Measurements from ENCODE around the gene COMTD1. TPM values are rescaled to one million over a fixed set of nuclear protein-coding genes. Genes with fewer than 3 reads are reported as not detected.
A peak's percentile ranks its signal among the peaks of the same experiment; 100 is the strongest.

The COMTD1 gene
- total and polyA plus RNA-seq, 2 of the 8 experiments (the other 6 are each of a cell fraction or from before 2014, with no cell fraction given), result 31.9 to 42.4 TPM

DNA sequence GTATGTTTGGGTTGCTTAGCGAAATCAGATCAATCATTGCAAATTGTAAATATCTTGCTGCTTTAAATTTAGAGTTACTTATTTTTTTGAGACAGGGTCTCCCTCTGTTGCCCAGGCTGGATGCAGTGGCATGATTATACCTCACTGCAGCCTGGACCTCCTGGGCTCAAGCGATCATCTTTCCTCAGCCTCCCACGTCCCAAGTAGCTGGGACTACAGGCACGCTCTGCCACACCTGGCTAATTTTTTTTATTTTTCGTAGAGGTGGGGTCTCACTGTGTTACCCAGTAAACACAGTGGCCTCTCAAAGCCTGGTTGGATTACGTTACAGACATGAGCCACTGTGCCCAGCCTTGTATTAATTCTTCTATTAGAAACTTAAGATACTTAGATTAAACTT lies 23.4 kb downstream of the COMTD1 start:
- Histone ChIP-seq H3K23ac (ENCODE audit: insufficient read length) (no peak overlapping the region), H3K9me3 (ENCODE audit: insufficient read depth in 2 of 2, low read depth in 1 of 2, low read length in 1 of 2) (no peaks in the 10 kb centered on the region), H4K8ac (ENCODE audit: extremely low read depth, insufficient read depth, low read length) (0 out of 2 replicates have a peak overlapping the region, but pooled peaks have one; percentile 11), H3K27me3 (replicated peaks in 1 of 4; ENCODE audit: control insufficient read depth in 3 of 4, extremely low read depth in 1 of 4, insufficient read depth in 3 of 4, low read length in 3 of 4) (no peaks in the 10 kb centered on the region), H3K79me2 (ENCODE audit: control insufficient read depth in 1 of 2, insufficient read depth in 2 of 2, low read length in 2 of 2) (peaks cover 15 to 62% of the 10 kb centered on the region in 2 experiments), H2BK120ac (replicated peaks; ENCODE audit: low read depth, low read length) (no peak overlapping the region), H2BK20ac (ENCODE audit: low read length) (no peak overlapping the region), H3K9ac (replicated peaks in 1 of 4; ENCODE audit: extremely low read depth in 1 of 4, low read depth in 3 of 4, low read length in 3 of 4) (no peak overlapping the region), H4K5ac (ENCODE audit: insufficient read length, low read depth, low read length) (no peak overlapping the region), H3K4me3 (ENCODE audit: extremely low read depth in 1 of 4, insufficient read depth in 2 of 4, low read depth in 3 of 4, low read length in 4 of 4) (peak overlapping the region in 2 of 4 experiments; percentile 95 to 100; a peak in 3 of 8 replicates), H3K4me1 (replicated peaks in 1 of 4; ENCODE audit: control insufficient read depth in 3 of 4, insufficient read depth in 4 of 4, low read length in 3 of 4) (peaks cover 5 to 17% (median 7%) of the 10 kb centered on the region in 4 experiments; a peak in 6 of 7 replicates), H2AFZ (ENCODE audit: low read length) (no peak overlapping the region), H3K4me2 (ENCODE audit: insufficient read depth in 1 of 2, low read depth in 2 of 2, low read length in 2 of 2) (peak overlapping the region; percentile 81 to 92; a peak in 3 of 4 replicates), H3K14ac (ENCODE audit: insufficient read length) (no peak overlapping the region), H3K18ac (ENCODE audit: extremely low read depth, low read length) (no peak overlapping the region), H3K23me2 (ENCODE audit: low read depth, low read length) (peaks cover 10% of the 10 kb centered on the region), H3K56ac (replicated peaks; ENCODE audit: insufficient read length, low read depth, low read length) (no peak overlapping the region), H3K79me1 (ENCODE audit: low read depth, low read length) (peaks cover 2% of the 10 kb centered on the region; the same call in 1 of the 2 replicates), H4K91ac (replicated peaks; ENCODE audit: insufficient read length, low read length) (no peak overlapping the region), H3K36me3 (ENCODE audit: control insufficient read depth in 2 of 4, insufficient read depth in 4 of 4, low read length in 3 of 4) (peaks cover 15 to 55% (median 35%) of the 10 kb centered on the region in 4 experiments), H3K4ac (replicated peaks; ENCODE audit: insufficient read length, low read depth, low read length) (no peak overlapping the region), H2AK5ac (ENCODE audit: low read depth, low read length) (no peak overlapping the region), H2BK12ac (ENCODE audit: low read depth, low read length) (no peak overlapping the region), H4K20me1 (replicated peaks in 1 of 2; ENCODE audit: control insufficient read depth in 1 of 2, insufficient read depth in 2 of 2, low read length in 2 of 2) (peaks cover 2 to 10% of the 10 kb centered on the region in 2 experiments), H2BK15ac (ENCODE audit: low read length) (no peak overlapping the region), H3K27ac (ENCODE audit: low read depth, low read length) (no peak overlapping the region), H2BK5ac (ENCODE audit: low read depth, low read length) (no peak overlapping the region)
- FAIRE-seq (no peak), DNase-seq (ENCODE audit: low read depth in 1 of 2, low spot score in 2 of 2) (no peak)
- POLR2A ChIA-PET (ENCODE audit: partially characterized antibody), result interaction anchor here (0.7 to 36.7 kb wide), 7 partner anchors 12 to 83 kb away, joined by 3 to 801 read pairs (median 34); partner anchors contain the start of gene COMTD1
- CTCF ChIA-PET (ENCODE audit: partially characterized antibody), result interaction anchor here (0.6 to 11.0 kb wide), 5 partner anchors 15 to 118 kb away, joined by 4 to 128 read pairs (median 18); partner anchors contain the start of gene COMTD1
- 85% methylated on average over 6 of the region's 6 CpGs; no CpG with 5 or more reads in 1 of the 2 experiments for WGBS, 2 experiments (ENCODE audit: extremely low coverage in 1 of 2, insufficient coverage in 1 of 2, insufficient read length in 1 of 2, insufficient replicate concordance in 2 of 2, low coverage in 1 of 2, low lambda C conversion rate in 2 of 2, missing lambda C conversion rate in 1 of 2)
